GM10847 (cell line): ENCODE measurements around the gene MSTO1.

Experiments used
- POLR2A ChIP-seq: IDR thresholded peaks from 2 replicates; pipeline ENCODE4 v1.6.1; 2011; ENCODE audit not compliant: insufficient read length; ENCODE audit errors: extremely low read depth

The MSTO1 gene

GRCh38 chr1:155645034-155645598 lies 35.1 kb downstream of the MSTO1 start:
- TF ChIP-seq POLR2A: no peak

GRCh38 chr1:155645648-155646047 lies 35.6 kb downstream of the MSTO1 start:
- no peak for TF ChIP-seq POLR2A

GRCh38 chr1:155646307-155646706 lies 36.3 kb downstream of the MSTO1 start:
- no peak for TF ChIP-seq POLR2A

- no peak for TF ChIP-seq POLR2A
Measured at GRCh38 chr1:155648207-155649147, 38.5 kb downstream of the MSTO1 start.

- no peak for TF ChIP-seq POLR2A
Measured at GRCh38 chr1:155649676-155650075, 39.7 kb downstream of the MSTO1 start.

- TF ChIP-seq POLR2A: no peak
Measured at GRCh38 chr1:155650231-155650757, 40.3 kb downstream of the MSTO1 start.

GRCh38 chr1:155651861-155652661 lies 42.0 kb downstream of the MSTO1 start:
- no peak for TF ChIP-seq POLR2A

- TF ChIP-seq POLR2A: no peak
Measured at GRCh38 chr1:155652951-155653350, 42.9 kb downstream of the MSTO1 start.

- TF ChIP-seq POLR2A: no peak
Measured at GRCh38 chr1:155657463-155657862, 47.4 kb downstream of the MSTO1 start.
